HUES64 (cell line): ENCODE results near the gene ADAMTS17.

ENCODE experiments used
- H3K27ac ChIP-seq: 2 replicates; pipeline ENCODE4 v1.7.0; 2013; ENCODE audit warnings: low read depth, low read length, inconsistent platforms
- H3K27me3 ChIP-seq: 2 replicates; pipeline ENCODE4 v1.6.1; 2013; ENCODE audit warnings: mild to moderate bottlenecking, low read length; ENCODE audit not compliant: insufficient read depth
- H3K36me3 ChIP-seq: 2 replicates; pipeline ENCODE4 v1.6.1; 2013; ENCODE audit warnings: mild to moderate bottlenecking, low read length; ENCODE audit not compliant: insufficient read depth
- H3K4me1 ChIP-seq: 2 replicates; pipeline ENCODE4 v1.6.1; 2013; ENCODE audit warnings: mild to moderate bottlenecking, low read length, moderate library complexity; ENCODE audit not compliant: insufficient read depth
- H3K4me3 ChIP-seq: 2 replicates; pipeline ENCODE4 v1.5.1; 2013; ENCODE audit warnings: mild to moderate bottlenecking, low read length, moderate library complexity
- H3K9ac ChIP-seq: 2 replicates; pipeline ENCODE4 v1.6.1; 2013; ENCODE audit warnings: mild to moderate bottlenecking, low read depth, low read length
- H3K9me3 ChIP-seq: 2 replicates; pipeline ENCODE4 v1.6.1; 2013; ENCODE audit warnings: low read depth, low read length; ENCODE audit not compliant: insufficient read depth
- WGBS: fragments of 150-250, 120-280 bp; methylation state at CpG from one replicate; pipeline ENCODE4 v1.1.7; 2013; ENCODE audit warnings: missing lambda C conversion rate; 5-methylcytosine and 5-hydroxymethylcytosine counted together

Gene ADAMTS17

GRCh38 chr15:99970891-99971430 is 370.8 kb downstream of the ADAMTS17 start:
- no peaks in the 10 kb centered on the region for H3K27me3 ChIP-seq
- H3K27ac ChIP-seq = no peak overlapping the region
- H3K4me3 ChIP-seq = no peak overlapping the region
- 80% methylated on average over 9 of the region's 9 CpGs for WGBS
- no peaks in the 10 kb centered on the region for H3K4me1 ChIP-seq
- no peaks in the 10 kb centered on the region for H3K36me3 ChIP-seq
- no peaks in the 10 kb centered on the region for H3K9me3 ChIP-seq
- no peak overlapping the region for H3K9ac ChIP-seq

DNA sequence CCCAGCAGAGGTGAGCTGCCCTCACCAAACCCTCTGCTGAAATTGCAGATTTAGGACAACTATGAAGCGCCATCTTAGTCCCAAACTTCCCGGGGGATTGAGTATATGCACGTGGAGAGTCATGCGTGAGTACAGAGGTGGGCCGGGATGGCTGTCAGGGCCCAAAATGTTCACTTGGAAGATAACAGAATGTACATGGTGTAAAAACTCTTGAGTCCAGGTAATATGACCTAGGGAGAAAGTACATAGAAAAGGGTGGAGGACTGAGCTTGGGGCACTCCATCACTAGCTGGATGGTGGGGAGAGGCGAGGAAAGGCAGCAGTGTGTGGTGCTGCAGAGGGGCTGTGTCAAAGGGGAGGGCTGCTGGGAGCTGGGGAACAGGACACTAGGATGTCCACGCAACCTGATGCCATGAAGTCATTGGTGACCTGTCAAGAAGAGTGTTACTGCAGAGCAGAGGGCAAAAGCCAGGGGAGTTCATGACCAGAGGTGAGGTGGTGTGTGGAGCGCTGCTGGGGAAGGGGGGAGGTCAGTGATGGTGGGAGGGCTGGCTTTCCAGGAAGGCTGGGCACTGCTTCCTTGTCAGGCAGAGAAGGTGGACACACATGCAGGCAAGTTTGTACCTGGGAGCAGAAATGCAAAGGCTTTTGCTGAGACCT is 372.4 kb downstream of the ADAMTS17 start:
- WGBS = 94% methylated on average over 8 of the region's 8 CpGs
- Histone ChIP-seq H3K9ac (no peak overlapping the region), H3K4me1 (no peaks in the 10 kb centered on the region), H3K27ac (no peak overlapping the region), H3K4me3 (no peak overlapping the region), H3K27me3 (no peaks in the 10 kb centered on the region), H3K36me3 (no peaks in the 10 kb centered on the region), H3K9me3 (no peaks in the 10 kb centered on the region)

- Histone ChIP-seq H3K9me3 (no peaks in the 10 kb centered on the region), H3K36me3 (no peaks in the 10 kb centered on the region), H3K4me3 (no peak overlapping the region), H3K4me1 (no peaks in the 10 kb centered on the region), H3K9ac (no peak overlapping the region), H3K27ac (no peak overlapping the region), H3K27me3 (no peaks in the 10 kb centered on the region)
- 93% methylated on average over 11 of the region's 11 CpGs for WGBS
These were observed 373.9 kb downstream of the ADAMTS17 start for GRCh38 chr15:99967841-99968371.

DNA sequence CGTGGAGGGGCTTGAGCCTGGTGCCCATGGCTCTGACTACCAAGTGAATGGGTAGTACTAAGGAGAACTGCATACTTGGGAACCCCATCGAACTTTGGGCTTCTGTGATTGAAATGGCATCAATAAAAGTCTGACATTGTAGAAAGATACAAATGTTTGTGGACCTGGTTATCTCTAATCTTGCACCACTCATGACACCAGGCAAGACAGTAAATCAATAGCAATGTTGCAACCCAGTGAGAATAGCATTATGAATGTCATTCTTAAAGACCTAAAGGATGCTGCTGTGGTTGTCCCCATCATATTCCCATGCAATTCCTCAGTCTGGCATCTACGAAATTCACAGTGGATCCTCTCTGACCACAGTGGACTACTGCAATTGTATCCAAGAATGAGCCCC is 375.0 kb downstream of the ADAMTS17 start:
- Histone ChIP-seq H3K9ac (no peak overlapping the region), H3K4me3 (no peak overlapping the region), H3K9me3 (no peaks in the 10 kb centered on the region), H3K36me3 (no peaks in the 10 kb centered on the region), H3K27ac (no peak overlapping the region), H3K4me1 (no peaks in the 10 kb centered on the region), H3K27me3 (no peaks in the 10 kb centered on the region)
- whole genome bisulfite sequencing = 90% methylated on average over 3 of the region's 3 CpGs

DNA sequence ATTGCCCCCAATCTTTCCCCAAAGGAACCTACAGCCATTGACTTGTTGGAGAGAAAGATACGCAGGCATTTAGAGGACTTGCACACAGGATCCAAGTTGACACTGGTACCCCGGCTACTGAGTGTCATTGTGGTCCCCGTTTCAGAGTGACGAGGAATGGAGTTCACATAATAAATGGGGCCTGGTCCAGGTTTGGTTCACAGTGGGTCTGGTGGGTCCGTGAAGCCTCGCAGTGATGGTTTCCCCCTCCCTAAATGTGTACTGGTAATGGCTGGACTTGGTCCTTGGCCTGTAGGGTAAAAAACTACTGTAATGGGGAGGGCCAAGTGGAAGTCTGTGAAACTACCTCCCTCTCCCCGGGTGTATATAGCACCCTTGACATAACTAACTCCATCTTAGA is 376.4 kb downstream of the ADAMTS17 start:
- Histone ChIP-seq H3K4me1 (no peaks in the 10 kb centered on the region), H3K36me3 (no peaks in the 10 kb centered on the region), H3K4me3 (no peak overlapping the region), H3K27me3 (no peaks in the 10 kb centered on the region), H3K27ac (no peak overlapping the region), H3K9ac (no peak overlapping the region), H3K9me3 (no peaks in the 10 kb centered on the region)
- WGBS = 94% methylated on average over 6 of the region's 7 CpGs

DNA sequence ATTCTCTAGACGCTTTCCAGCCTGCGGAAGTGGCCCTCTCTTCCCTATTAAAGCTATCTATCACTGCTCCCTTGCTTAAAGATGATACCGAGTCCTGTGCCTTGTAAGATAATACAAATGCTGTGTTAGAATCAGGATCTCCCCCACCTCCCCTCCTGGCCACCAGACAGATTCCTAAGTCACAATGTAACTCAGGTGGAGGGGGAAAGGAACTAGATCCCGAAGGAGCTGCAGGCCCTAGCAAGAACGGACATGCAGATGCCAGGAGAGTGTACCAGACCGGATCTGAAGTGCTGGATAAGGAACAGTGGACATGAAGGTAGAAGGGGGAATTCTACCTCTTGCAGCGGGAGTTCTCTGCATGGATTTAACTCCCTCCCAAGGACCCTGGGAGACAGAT is 377.8 kb downstream of the ADAMTS17 start:
- H3K36me3 ChIP-seq = no peaks in the 10 kb centered on the region
- H3K9ac ChIP-seq = no peak overlapping the region
- H3K27ac ChIP-seq = no peak overlapping the region
- H3K4me1 ChIP-seq = no peaks in the 10 kb centered on the region
- 91% methylated on average over 6 of the region's 7 CpGs for WGBS
- no peaks in the 10 kb centered on the region for H3K9me3 ChIP-seq
- no peak overlapping the region for H3K4me3 ChIP-seq
- H3K27me3 ChIP-seq = no peaks in the 10 kb centered on the region

GRCh38 chr15:99963096-99963825 is 378.5 kb downstream of the ADAMTS17 start:
- no peak overlapping the region for H3K27ac ChIP-seq
- WGBS = 91% methylated on average over 8 of the region's 8 CpGs
- no peak overlapping the region for H3K4me3 ChIP-seq

DNA sequence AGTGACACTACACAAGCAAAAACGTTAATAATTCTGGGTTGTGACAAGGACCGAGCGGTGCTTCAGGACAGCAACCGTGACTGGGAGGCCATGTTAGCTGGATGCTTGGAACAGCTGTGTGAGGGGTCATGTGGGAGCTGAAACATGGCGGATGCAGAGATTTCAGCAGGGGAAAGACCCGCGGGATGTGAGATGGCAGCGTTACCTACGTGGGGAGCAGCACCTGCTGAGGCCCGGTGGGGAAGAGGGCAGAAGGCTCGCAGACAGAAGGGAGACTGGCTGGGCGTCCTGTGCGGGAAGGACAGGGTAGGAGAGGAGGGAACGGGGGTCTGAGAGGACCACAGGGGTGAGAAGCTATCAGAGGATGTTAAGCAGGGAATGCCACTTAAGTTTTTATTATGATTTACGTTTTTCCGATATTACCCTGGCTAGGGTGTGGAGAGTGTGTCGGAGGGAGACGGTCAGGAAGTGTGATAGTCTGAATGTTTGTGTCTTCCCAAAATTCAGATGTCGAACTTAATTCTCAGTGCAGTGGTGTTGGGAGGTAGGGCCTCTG is 379.7 kb downstream of the ADAMTS17 start:
- H3K36me3 ChIP-seq = no peaks in the 10 kb centered on the region
- H3K4me3 ChIP-seq = no peak overlapping the region
- H3K9me3 ChIP-seq = no peaks in the 10 kb centered on the region
- 95% methylated on average over 19 of the region's 19 CpGs for WGBS
- H3K9ac ChIP-seq = no peak overlapping the region
- H3K4me1 ChIP-seq = no peaks in the 10 kb centered on the region
- H3K27ac ChIP-seq = no peak overlapping the region
- H3K27me3 ChIP-seq = no peaks in the 10 kb centered on the region

More at GRCh38 chr15:99963096-99963825, 378.5 kb downstream of the ADAMTS17 start:
- no peaks in the 10 kb centered on the region for H3K36me3 ChIP-seq
- no peaks in the 10 kb centered on the region for H3K9me3 ChIP-seq
- H3K27me3 ChIP-seq = no peaks in the 10 kb centered on the region
- no peak overlapping the region for H3K9ac ChIP-seq
- H3K4me1 ChIP-seq = no peaks in the 10 kb centered on the region

DNA sequence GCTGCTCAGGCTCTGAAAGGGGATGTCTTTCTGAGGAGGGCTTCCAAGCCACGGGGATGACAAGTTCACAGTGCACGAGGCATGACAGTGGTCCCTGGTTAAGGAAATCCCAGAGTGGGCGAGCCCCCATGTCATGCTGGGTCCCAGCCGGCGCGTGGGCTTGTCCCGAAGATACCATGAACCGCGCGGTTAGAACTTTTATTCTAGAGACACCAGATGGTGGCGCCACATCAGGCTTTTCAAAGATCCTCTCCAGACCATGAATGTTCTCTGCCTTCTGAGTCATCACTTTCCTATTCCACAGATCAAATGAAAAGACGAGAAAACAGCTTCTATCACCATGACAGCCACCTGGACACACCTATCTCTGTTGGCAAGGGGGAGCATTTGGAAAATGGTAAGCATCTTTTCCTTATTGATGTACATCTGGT is 380.7 kb downstream of the ADAMTS17 start:
- Histone ChIP-seq H3K27ac (no peak overlapping the region), H3K9ac (no peak overlapping the region), H3K36me3 (no peaks in the 10 kb centered on the region), H3K27me3 (no peaks in the 10 kb centered on the region), H3K9me3 (no peaks in the 10 kb centered on the region), H3K4me3 (no peak overlapping the region), H3K4me1 (no peaks in the 10 kb centered on the region)
- 44% methylated on average over 12 of the region's 12 CpGs for WGBS

- WGBS = 93% methylated on average over 6 of the region's 6 CpGs
These were observed 382.4 kb downstream of the ADAMTS17 start for GRCh38 chr15:99959326-99959725.

More at GRCh38 chr15:99959326-99959725, 382.4 kb downstream of the ADAMTS17 start:
- peaks cover 3% of the 10 kb centered on the region; the same call in 1 of the 2 replicates for H3K4me1 ChIP-seq
- H3K9ac ChIP-seq = no peak overlapping the region
- H3K27me3 ChIP-seq = no peaks in the 10 kb centered on the region
- no peak overlapping the region for H3K27ac ChIP-seq
- no peak overlapping the region for H3K4me3 ChIP-seq
- no peaks in the 10 kb centered on the region for H3K9me3 ChIP-seq
- H3K36me3 ChIP-seq = no peaks in the 10 kb centered on the region
